Cardiac fibroblast (primary cell): ENCODE results near the gene NMUR2.
A peak's percentile ranks its signal among the peaks of the same experiment; 100 is the strongest.

Experiments used
- DNase-seq, 2 donors: peaks; one replicate each; pipeline versions ENCODE4 v3.0.0 to v3.0.0-alpha.2; 2010; ENCODE audit warnings: low read depth in 2 of 2
- H3K4me3 ChIP-seq, 2 donors: replicated peaks in 1 of 2; 1 replicate in 1 of 2; 2 replicates in 1 of 2; pipeline ENCODE4 v1.5.1; 2011; ENCODE audit warnings: low read depth in 2 of 2, low read length in 2 of 2, mild to moderate bottlenecking in 2 of 2, moderate library complexity in 1 of 2
- TF ChIP-seq, protein P1 (sequence below): IDR thresholded peaks from one replicate; pipeline ENCODE4 v1.5.1; 2011; ENCODE audit warnings: low read depth, mild to moderate bottlenecking, low read length, inconsistent platforms

The NMUR2 gene

DNA sequence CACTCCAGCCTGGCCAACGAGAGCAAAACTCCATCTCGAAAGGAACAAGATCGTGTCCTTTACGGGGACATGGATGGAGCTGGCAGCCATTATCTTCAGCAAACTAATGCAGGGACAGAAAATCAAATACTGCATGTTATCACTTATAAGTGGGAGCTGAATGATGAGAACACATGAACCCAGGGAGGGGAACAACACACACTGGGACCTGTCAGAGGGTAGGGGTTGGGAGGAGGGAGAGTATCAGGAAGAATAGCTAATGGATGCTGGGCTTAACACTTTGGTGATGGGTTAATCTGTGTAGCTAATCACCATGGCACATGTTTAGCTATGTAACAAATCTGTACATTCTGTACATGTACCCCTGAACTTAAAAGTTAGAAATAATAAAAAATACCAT is 40.9 kb downstream of the NMUR2 start:
- no peak overlapping the region for H3K4me3 ChIP-seq
- TF ChIP-seq, protein P1, sequence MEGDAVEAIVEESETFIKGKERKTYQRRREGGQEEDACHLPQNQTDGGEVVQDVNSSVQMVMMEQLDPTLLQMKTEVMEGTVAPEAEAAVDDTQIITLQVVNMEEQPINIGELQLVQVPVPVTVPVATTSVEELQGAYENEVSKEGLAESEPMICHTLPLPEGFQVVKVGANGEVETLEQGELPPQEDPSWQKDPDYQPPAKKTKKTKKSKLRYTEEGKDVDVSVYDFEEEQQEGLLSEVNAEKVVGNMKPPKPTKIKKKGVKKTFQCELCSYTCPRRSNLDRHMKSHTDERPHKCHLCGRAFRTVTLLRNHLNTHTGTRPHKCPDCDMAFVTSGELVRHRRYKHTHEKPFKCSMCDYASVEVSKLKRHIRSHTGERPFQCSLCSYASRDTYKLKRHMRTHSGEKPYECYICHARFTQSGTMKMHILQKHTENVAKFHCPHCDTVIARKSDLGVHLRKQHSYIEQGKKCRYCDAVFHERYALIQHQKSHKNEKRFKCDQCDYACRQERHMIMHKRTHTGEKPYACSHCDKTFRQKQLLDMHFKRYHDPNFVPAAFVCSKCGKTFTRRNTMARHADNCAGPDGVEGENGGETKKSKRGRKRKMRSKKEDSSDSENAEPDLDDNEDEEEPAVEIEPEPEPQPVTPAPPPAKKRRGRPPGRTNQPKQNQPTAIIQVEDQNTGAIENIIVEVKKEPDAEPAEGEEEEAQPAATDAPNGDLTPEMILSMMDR = no peak
- no peak for DNase-seq

DNA sequence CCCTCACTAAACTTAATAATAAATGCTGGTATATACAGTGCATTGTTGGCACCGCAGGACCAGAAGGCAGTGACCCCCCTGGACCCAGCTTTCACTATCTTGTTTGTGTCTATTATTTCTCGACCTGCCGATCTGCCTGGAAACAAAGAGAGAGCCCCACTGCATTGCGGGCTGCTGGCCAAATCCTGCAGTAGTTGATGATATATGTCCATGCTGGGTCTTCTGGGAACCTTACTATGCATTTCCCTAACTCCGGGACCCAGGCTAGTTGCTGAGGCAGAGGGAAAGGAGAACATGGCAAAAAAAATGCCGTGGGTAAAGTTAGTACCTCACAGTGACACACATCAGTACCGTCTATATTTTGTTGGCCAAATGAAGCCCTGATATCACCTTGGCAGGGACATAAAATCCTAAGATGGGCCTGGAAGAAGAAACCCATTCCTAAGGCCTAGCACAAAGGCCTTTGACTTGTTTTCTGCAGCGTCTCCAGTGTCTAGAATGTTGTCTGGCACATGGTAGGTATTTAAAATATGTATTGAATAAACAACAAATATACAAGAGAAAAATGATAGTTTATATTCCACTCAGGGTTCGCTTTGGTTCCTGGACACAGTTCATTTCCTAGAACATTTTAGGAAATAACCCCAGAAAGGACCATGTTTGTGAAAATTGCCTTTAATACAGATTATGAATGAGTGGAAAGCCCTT is 46.1 kb downstream of the NMUR2 start:
- TF ChIP-seq, protein P1 = no peak
- no peak for DNase-seq
- no peak overlapping the region for H3K4me3 ChIP-seq

DNA sequence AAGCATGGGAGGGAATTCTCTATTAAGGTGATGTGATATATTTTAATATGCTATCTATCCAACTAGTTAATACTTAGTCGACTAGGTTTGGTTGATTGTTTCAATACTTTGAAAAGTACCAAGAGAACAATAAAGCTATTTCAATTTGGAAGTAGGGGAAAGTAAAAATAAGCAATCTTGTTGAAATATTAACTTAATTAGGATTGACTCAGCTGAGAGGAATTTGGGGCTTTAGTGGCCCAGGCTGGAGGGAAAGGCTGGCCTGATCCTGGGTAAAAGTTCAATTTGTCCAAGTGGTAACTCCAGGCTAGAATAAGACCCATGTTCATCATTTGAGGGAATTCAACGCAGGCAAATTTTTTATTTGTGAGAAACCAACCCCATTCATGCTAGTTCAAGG is 48.6 kb downstream of the NMUR2 start:
- TF ChIP-seq, protein P1 = no peak

DNA sequence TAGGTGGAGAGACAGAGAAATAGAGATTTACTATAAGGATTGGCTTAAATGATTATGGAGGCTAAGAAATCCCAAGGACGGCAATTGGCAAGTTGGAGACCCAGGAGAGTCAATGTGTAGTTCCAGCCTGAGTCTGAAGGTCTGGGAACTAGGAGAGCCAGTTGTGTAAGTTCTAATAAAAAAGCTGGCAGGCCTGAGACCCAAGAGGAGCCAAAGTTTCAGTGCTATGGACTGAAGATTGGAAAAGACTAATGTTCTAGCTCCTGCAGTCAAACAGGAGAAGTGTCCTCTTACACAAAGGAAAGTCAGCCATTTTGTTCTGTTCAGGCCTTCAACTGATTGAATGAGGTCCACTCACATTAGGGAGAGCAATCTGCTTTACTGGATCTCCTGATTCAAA is 50.0 kb downstream of the NMUR2 start:
- H3K4me3 ChIP-seq = no peak overlapping the region
- no peak for DNase-seq
- TF ChIP-seq, protein P1 = no peak

More for the DNA sequence above, 48.6 kb downstream of the NMUR2 start:
- no peak overlapping the region for H3K4me3 ChIP-seq
- no peak for DNase-seq

DNA sequence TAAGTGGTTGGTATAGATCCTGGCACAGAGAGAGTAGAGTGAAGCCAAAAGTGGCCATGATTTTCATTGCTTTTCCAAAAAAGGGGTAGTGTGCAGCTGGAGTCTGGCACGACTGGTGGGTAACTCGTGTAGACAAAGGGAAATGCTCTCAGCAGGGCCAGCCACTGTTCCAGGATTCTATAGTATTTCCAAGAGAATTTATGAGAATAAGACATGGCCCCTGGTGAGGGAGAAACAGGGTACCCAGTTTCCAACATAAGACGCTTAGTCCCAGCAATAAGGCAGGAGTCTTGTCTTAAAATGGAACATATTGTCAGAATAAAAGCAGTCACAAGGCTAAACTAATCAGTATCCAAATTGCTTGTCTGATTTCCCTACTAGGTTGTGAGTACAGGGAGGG is 52.1 kb downstream of the NMUR2 start:
- no peak overlapping the region for H3K4me3 ChIP-seq
- TF ChIP-seq, protein P1 = no peak
- no peak for DNase-seq

DNA sequence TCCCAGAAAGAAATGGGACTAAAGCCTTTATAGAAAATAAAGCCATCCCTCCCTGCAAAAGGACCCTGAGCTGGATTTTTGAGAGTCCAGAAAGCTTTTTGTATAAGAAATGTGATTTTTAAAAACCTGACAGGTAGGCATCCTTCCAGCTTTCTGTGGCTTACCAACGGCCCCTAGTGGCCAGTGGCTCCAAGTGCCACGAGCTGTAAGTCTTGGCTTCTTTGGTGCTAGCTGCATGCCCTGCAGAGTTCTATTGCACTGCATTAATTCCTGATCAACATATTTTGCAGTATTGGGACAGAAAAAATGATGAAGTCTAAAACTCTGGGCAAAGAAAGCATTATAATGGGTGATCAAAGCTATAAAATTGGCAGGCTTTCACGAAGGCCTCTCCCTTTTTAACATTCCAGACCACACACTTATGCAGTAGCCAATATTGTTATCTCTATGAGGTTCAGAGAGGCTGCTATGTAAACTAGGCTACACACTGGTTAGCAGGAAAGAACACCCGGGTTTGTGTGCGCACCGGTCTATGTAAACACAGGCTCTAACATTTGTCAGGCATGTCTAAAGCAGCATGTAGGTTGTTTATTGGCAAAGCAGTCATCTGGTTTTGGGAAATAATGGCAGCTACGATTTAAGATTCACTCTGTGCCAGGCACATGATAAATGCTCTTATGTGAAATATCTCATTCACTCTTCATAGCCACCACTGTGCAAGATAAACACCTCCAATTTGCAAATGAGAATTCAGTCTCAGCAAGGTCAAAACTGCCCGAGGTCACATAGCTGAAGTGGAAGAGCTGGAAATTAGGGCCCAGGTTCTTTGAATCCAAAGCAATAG is 55.2 kb downstream of the NMUR2 start:
- DNase-seq = peak; percentile 34 to 44
- TF ChIP-seq, protein P1 = peak; percentile 73

More for the DNA sequence above, 55.2 kb downstream of the NMUR2 start:
- no peak overlapping the region for H3K4me3 ChIP-seq
